HCEC 1CT (cell line): Measurements from ENCODE around the gene CCDC61.

Experiments
- DNase-seq: peaks from one replicate; pipeline ENCODE4 v3.0.0-alpha.2; 2017

The CCDC61 gene

DNA sequence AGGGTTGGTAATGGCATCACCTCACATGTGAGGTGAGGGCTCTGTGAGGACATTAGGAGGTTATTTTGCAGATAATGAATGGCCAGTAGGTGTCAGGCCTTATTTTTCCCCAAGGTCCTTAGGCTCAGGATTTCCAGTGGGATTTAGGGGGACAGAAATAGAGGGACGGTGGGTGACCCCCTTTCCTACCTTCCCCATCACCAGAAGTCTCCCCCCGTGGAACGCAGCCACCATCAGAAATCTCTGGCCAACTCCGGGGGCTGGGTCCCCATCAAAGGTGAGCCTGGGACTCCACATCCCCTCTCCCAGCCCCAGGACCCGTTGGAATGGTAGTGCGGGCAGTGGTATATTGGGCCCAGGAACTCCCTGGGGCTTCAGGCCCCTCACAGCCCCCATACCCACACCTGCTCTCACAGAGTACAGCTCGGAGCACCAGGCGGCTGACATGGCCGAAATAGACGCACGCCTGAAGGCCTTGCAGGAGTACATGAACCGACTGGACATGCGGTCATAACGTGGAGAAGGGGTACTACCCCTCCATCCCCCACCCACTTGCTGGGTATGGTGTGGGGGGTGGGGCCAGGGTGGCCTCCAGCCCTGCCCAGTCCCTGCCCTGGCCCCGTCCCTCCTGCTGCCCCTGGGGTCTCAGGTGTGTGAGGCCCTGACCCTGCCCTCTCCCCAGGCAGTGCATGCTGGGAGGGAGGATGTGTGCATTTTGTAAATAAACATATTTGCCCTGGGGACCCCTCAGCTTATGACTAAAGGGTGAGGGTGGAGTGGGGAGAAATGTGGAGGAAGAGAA lies 22.8 kb downstream of the CCDC61 start:
- DNase-seq: no peak

DNA sequence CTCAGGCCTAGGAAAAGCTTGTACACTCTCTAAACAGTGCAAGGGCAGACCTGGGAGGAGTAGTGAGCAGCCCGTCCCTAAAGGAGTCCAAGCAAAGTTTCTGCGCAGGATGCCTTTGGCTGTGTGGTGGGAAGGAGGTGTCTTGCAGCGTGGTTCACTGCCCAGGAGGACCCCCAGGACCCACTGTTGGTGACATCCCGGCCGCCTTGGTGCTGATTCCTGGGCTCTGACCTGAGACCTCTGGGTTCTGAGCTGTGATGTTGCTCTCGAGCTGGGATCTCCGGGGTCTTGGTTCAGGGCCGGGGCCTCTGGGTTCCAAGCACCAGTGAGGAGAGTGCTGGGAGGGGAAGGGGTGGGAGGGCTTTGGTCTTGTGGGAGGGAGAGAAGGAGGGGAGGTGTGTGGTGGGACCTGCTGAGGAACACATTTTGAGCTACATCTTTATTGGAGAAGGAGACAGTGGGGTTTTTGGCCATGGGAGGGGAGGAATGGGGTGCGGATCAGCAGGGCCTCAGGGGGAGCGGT lies 23.5 kb downstream of the CCDC61 start:
- no peak for DNase-seq

DNA sequence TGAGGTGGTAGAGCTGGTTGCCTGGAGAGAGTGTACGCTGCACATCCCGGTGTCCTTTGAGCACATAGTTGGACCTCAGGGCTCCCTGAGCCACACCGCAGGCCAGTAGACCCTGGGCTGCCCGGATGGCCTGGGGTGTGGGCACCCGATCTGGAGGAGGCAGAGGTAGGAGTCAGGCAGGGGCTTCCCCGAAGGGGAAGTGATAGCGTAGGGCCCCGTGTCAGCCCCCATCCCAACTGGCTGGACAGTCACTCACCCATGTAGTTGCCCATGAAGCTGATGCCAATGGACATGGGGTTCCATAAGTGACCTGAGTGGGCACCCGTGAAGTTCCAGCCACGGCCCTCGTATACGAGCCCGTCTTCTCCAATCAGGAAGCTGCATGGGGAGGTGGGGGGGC lies 24.0 kb downstream of the CCDC61 start:
- no peak for DNase-seq

DNA sequence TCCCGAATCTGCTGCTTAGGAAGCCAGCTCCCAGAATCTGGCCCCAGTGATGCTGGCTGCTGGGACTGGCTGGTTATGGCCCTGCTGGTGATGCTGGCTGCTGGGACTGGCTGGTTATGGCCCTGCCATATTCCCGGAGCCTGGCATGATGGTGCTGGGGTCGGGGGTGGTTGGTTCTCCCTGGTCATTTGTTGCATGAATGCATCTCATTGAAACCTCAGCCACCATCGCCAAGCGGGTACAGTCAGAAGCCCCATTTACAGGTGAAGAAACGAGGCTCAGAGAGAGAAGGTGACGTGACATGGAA lies 25.5 kb downstream of the CCDC61 start:
- no peak for DNase-seq

DNA sequence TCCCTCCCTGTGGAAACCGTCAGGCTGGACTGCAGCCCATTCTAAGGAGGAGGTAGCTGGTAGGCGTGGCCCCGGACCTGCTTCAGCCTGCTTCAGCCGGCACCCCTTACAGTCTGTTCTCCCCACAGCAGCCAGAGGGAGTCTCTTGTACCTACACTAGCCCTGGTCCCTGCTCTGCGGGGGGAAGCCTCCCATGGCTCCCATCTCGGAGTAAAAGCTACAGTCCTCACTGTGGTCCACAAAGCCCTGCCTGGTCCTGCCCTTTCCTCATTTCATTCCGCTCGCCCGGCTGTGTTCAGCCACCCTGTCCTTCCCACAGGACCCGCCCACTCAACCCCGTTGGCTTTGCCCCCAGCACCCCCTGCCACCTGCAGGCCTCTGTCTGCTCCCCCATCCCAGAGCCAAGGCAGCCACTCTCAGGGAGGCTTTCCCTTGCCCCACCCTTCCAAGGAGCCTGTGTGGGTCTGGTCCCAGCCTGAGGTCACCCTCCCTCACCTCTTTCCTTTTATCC lies 26.3 kb downstream of the CCDC61 start:
- DNase-seq: no peak

DNA sequence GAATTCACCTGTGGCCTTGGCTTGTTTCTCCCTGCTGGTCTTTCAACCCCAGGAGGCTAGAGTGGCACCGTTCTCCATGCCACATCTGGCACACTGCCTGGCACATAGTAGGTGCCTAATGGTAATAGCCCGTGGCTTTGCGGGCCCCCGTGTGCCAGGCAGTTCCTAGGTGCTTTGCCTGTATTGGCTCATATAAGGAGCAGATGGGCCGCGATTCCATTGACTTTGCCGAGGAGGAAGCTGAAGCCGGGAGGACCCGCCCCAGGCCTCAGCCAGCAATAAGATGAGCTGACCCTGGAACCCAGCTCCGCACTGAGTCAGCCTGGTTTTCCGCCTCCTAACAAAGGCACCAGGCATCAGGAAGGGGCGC lies 26.8 kb downstream of the CCDC61 start:
- no peak for DNase-seq

DNA sequence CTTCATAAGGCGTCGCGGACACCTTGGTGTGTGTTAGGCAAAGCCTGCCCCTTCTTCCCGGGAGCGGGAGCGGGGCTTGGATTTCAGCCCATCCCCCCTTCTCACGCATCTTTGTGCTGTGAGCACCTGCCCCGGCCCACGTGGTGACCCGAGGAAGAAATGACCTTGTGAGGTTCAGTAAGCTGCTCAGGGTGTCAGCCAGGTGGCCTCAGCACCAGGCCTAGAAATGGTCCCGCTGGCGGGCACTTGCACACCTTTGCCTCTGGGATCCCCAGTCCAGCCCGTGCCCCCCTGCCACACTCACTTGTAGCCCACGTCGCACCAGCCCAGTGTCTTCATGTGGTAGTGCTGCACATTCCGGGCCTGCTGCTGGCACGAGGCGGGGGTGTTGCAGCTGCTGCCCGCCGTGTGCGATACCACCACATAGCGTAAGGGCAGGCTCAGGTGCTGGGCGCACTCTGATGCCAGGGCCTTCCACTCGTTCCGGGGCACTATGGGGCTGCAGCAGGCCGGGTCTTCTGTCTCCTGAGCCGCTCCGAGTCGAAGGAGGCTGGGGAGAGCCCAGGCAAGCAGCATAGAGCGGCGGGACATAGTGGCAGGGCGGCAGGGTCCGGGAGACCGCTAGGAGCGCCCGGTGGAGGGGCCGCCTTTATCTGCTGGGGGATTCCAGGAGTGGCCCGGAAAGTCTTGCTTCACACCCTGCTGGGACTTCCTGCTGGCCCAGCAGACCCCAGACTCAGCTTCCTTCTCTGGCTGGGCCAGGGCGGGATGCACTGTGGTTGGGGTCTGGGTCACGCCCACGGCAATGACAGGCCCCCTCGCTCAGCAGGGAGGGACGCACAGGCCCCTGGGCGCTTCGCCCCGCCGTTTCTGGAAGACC lies 27.4 kb downstream of the CCDC61 start, which contains the start of gene PGLYRP1:
PGLYRP1 (minus strand) TSS at position 623 of the 880 bp plus-strand sequence; CDS start at position 591, 32 bp downstream.
- no peak for DNase-seq

DNA sequence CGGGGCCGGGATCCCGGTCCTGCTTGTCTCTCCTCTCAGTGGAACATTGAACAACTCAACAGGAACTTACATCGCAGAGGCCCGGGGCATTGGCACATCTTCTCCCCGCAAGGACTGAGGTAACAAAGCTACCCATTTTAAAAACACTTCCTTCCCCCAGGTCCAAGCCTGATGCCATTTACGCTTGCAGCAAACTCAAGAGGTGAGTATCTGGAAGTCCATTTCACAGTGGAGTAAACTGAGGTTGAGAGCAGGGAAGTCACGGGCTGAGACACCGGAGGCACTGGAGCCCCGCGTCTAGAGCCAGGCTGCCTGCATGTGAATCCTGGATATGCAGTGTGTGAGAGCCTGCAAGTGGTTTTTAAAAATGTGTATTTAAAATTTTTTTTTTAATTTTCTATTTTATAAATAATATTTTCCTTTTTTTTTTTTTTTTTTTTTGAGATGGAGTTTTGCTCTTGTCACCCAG lies 28.1 kb downstream of the CCDC61 start:
- DNase-seq: no peak

DNA sequence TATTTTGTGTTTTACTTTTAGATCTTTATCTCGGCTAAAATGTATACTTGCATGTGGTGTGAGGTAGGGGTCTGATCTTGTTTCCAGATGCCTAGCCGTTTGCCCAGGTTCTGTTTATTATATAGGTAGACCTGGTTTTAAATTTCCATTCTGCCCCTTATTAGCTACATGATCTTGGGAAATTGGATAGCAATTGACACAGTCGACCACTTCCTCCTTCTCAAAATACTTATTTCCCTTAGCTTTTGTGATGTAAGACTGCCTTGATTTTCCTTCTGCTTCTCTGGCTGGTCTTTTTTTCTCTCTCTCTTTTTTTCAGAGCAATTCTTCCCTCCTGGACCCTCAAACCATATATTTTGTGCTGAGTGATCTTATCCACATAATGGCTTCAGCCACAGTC lies 30.6 kb downstream of the CCDC61 start:
- no peak for DNase-seq

DNA sequence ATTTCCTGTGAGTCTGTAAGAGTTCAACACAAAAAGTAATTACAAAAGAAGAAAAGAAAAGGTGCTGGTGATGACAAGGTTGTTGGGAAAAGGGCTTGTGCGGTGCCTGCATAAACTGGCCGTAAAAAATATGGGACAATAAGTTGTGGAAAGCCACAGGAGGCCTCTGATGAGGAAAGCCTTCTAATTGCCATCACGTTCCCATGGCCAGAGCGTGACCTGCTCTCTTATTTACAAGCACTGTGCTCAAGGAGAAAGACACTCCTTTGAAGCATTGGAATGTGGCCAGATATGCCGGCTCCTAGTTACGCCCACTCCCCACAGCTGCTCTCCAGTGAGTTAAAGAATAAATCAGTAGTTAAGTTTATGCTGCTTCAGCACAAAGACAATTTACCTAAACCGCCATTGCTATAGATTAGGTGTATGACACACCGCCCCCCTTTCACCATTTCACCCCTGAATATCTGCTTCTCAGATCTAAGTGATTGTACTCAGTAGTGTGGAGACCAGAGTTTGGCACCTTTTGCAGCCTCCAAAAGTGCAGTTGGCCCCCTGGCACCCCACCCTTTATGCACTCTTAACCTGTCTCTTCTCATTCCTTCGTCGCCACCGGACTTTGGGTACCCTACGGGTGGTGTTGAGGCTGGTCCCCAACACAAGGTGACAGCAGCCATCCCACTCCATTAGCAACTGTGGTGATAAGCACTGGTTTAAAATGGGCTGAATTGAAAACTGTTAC lies 35.7 kb downstream of the CCDC61 start:
- DNase-seq: no peak

GRCh38 chr19:46031781-46032596 lies 36.7 kb downstream of the CCDC61 start:
- no peak for DNase-seq

GRCh38 chr19:46032597-46033025 lies 37.3 kb downstream of the CCDC61 start:
- DNase-seq: no peak

GRCh38 chr19:46033401-46033800 lies 38.1 kb downstream of the CCDC61 start:
- no peak for DNase-seq

GRCh38 chr19:46035546-46035945 lies 40.3 kb downstream of the CCDC61 start:
- DNase-seq: no peak

DNA sequence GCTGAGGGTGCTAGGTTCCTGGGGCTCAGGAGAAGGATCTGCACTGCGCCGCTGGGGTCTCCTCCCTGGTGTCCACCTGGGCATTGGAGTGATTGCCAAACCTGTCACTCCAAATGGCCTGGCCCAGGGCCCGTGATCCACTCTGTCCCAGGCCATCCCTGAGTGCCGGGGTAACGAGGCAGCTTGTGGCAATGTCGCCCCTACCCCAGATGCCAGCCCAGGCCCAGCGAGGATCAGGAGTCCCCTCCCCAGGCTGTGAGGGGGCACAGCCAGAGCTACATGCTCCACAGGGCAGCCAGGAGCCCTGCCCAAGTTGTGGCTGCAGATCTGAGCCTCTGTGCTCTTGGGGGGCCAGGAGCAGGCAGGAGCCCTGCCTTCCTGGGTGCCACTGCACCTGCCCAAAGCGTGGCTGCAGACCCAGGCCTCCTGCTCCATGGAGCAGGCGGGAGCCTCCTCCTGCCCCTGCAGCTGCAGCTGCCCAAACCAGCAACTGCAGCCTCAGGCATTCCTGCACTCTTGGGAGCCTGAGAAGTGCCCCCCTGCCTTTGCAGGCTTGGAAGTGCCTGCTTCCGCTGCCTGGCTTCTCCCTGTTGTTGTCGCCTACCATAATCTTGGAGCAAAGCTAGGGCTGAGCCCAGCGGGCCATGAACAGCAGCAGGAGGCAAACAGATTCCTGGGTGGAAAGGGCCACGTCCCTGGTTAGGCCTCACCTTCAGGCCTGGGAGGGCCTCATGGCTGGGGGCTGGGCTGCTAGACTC lies 40.9 kb downstream of the CCDC61 start:
- DNase-seq: no peak

GRCh38 chr19:46036744-46037128 lies 41.5 kb downstream of the CCDC61 start:
- no peak for DNase-seq

DNA sequence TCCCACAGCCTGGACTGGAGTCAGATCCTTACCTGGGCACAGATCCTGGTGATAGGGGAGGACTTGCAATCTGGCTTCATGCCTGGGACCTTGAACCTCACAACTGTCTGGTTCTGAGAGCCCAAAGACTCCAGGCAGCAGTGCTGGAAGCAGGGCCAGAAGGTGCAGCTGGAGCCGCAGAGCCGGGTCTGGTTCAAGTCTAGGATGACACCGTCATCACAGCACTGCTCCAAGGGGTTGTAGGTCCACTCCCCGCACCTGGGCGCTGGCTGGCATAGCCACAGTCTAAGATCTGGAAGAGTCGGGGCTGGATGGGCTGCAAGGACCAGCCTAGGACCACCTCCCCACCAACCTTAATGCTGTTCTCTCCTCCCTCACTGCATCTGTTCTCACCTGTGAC lies 44.9 kb downstream of the CCDC61 start:
- DNase-seq: no peak

- DNase-seq: no peak
Observed at GRCh38 chr19:46040952-46041500, 45.8 kb downstream of the CCDC61 start, which contains the start of gene IGFL4. Gene IGFL4 (minus strand): TSS chr19:46041002. CDS start chr19:46040962, 40 bp downstream.

DNA sequence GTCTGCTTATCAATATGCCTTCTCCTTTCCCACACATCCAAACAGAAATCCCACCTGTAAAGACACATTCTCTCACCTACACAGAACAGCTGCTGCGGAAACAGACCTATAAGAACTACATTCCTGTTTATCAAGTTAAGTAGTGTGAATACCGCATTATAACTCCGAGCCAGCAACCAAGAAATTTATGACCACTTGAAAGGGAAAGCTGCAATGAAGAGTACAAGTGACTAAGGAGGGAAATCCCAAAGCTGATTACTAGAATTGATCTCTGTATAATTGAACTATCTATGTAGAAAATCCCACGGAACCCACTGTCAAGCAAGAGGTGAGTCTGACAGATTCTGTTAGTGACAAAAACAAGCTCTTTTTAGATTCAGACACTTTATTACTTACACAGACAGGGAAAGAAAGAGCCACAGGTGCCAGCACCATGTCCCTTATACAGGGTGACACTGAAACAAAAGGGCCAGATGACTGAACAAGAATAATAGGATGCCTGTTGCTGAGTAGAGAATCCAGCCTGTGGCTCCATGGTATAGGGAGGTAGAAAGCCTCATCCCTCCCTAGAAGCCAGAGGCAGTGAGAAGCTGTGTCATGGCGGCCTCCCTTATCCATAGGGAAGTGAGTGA lies 47.1 kb downstream of the CCDC61 start:
- DNase-seq: no peak

GRCh38 chr19:46043519-46043918 lies 48.3 kb downstream of the CCDC61 start:
- DNase-seq: no peak
